GM23338 (cell line): Measurements from ENCODE around the gene WDR91. TPM values are rescaled to one million over a fixed set of nuclear protein-coding genes. Genes with fewer than 3 reads are reported as not detected.

Source experiments
- ATAC-seq: fragments of 200-7000 bp; cut with Tn5 transposase; 3 replicates; pipeline ENCODE4 v1.9.1; 2020
- DNase-seq: peaks from one replicate; pipeline ENCODE4 v3.0.0-alpha.2; 2015; ENCODE audit warnings: low spot score
- H2AFZ ChIP-seq: fragments of 200-600 bp; sonication (generic); 2 replicates; pipeline ENCODE4 v1.8.0; 2016; ENCODE audit warnings: antibody characterized with exemption, mild to moderate bottlenecking, moderate library complexity
- H3F3A ChIP-seq: fragments of 200-600 bp; sonication (generic); replicated peaks from 2 replicates; pipeline ENCODE4 v1.8.0; 2017; ENCODE audit warnings: antibody characterized with exemption, mixed run types, low read depth
- H3K27ac ChIP-seq: fragments of 200-600 bp; sonication (generic); 2 replicates; pipeline ENCODE4 v1.6.1; 2016; ENCODE audit warnings: low read depth
- H3K27me3 ChIP-seq: fragments of 200-600 bp; sonication (generic); 2 replicates; pipeline ENCODE4 v1.8.0; 2016; ENCODE audit warnings: mild to moderate bottlenecking, mixed run types, moderate library complexity; ENCODE audit not compliant: insufficient read depth
- H3K36me3 ChIP-seq: fragments of 200-600 bp; sonication (generic); 2 replicates; pipeline ENCODE4 v1.8.0; 2016; ENCODE audit warnings: mild to moderate bottlenecking; ENCODE audit not compliant: insufficient read depth
- H3K4me1 ChIP-seq: fragments of 200-600 bp; sonication (generic); 2 replicates; pipeline ENCODE4 v1.8.0; 2016; ENCODE audit warnings: mild to moderate bottlenecking, moderate library complexity; ENCODE audit not compliant: insufficient read depth
- H3K4me2 ChIP-seq: fragments of 200-600 bp; sonication (generic); 2 replicates; pipeline ENCODE4 v1.7.1; 2017; ENCODE audit warnings: mixed run types
- H3K4me3 ChIP-seq: fragments of 200-600 bp; sonication (generic); 2 replicates; pipeline ENCODE4 v1.6.1; 2016; ENCODE audit warnings: mixed run types
- H3K79me2 ChIP-seq: fragments of 200-600 bp; sonication (generic); replicated peaks from 2 replicates; pipeline ENCODE4 v1.8.0; 2017; ENCODE audit warnings: mild to moderate bottlenecking; ENCODE audit not compliant: insufficient read depth
- H3K9me2 ChIP-seq: fragments of 200-600 bp; sonication (generic); 2 replicates; pipeline ENCODE4 v1.8.0; 2017; ENCODE audit not compliant: insufficient read depth
- H4K20me1 ChIP-seq: fragments of 200-600 bp; sonication (generic); replicated peaks from 2 replicates; pipeline ENCODE4 v1.8.0; 2017; ENCODE audit warnings: mild to moderate bottlenecking; ENCODE audit not compliant: insufficient read depth
- H3K27ac Mint-ChIP-seq: 2 replicates; pipeline ENCODE4 v1.8.0; 2020; ENCODE audit warnings: inconsistent platforms, mild to moderate bottlenecking, moderate library complexity, mixed read lengths
- H3K27me3 Mint-ChIP-seq: 3 replicates; pipeline ENCODE4 v1.8.0; 2022; ENCODE audit warnings: low read depth, mild to moderate bottlenecking, moderate library complexity, mixed read lengths, inconsistent platforms; ENCODE audit not compliant: insufficient read depth, poor library complexity
- H3K36me3 Mint-ChIP-seq: 3 replicates; pipeline ENCODE4 v1.8.0; 2021; ENCODE audit warnings: low read depth, mild to moderate bottlenecking, inconsistent platforms, moderate library complexity, mixed read lengths
- H3K4me1 Mint-ChIP-seq: 3 replicates; pipeline ENCODE4 v1.8.0; 2020; ENCODE audit warnings: mild to moderate bottlenecking, inconsistent platforms, mixed read lengths
- H3K4me3 Mint-ChIP-seq: 3 replicates; pipeline ENCODE4 v1.8.0; 2021; ENCODE audit warnings: moderate library complexity, mild to moderate bottlenecking, inconsistent platforms, mixed read lengths
- H3K9me3 Mint-ChIP-seq: 3 replicates; pipeline ENCODE4 v1.8.0; 2020; ENCODE audit warnings: moderate library complexity, mild to moderate bottlenecking, inconsistent platforms, mixed read lengths
- REST ChIP-seq: IDR thresholded peaks from one replicate; pipeline ENCODE4 v1.6.1; 2018; ENCODE audit warnings: antibody characterized with exemption; ENCODE audit not compliant: unreplicated experiment
- ZNF114 ChIP-seq: fragments of 250-450 bp; sonication (Bioruptor Pico); IDR thresholded peaks from 2 replicates; pipeline ENCODE4 v1.5.0; 2020; ENCODE audit warnings: mild to moderate bottlenecking, moderate library complexity
- polyA plus RNA-seq: library from polyadenylated mRNA; unstranded; fragments of >200 nt; fragmentation: Nextera tagmentation; extraction: Ambion mirVana; gene quantifications from 2 replicates; pipeline ENCODE4 v1.2.1, GENCODE V29; 2016
- total RNA-seq: library from RNA; depleted of rRNA; stranded (reverse); fragments of >200 nt; shearing (Covaris generic); gene quantifications from 2 replicates; pipeline ENCODE4 v1.2.3, GENCODE V29; 2014
- TF ChIP-seq, protein P1 (sequence below), 2 experiments: fragments of 200-600 bp in 1 of 2; sonication (generic) in 1 of 2; conservative IDR thresholded peaks; 2 replicates each; pipeline versions ENCODE4 v1.5.1 to v1.6.1; 2016 to 2017; ENCODE audit warnings: antibody characterized with exemption in 2 of 2, low read depth in 2 of 2, mild to moderate bottlenecking in 2 of 2, moderate library complexity in 1 of 2

WDR91 gene
- total and polyA plus RNA-seq, 2 experiments from 2014 or later = 5.8 to 32.6 TPM

DNA sequence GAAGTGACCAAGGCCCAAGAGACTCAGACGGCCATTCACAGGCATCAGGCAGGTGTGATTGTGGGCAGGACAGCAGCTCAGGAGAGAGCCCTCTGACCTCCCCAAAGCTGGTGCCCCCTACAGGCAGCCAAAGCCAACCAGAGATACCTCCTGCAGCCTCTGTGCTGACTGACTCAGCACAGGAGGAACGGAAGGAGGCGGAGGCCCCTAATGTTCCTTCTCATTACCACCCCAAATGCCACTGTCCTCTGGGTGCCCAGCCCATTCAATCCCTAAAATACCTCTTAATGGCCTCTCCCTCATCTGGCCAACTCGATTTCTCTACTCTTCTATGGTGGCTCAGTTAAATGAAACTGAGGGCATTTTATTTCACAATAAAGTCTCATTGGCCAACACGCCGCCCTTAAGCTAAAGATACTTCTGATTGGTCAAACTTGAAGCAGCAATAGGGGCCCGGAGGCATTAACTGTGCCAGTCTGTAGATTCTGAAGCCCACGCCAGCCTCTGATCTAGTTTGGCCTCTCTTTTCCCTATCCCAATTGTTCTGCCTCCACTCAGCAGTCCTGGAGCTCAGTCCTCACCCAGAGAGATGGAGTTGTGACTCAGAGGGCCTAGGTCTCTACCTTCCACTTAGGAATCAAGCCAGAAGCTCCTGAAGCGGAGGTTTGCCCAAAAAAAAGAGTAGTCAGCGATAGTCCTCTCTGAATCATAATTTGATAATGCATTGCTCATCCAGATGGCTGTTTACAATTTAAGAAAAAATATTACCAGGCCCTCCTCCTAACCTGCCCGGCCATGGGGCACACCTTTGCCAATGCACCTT lies 42.0 kb downstream of the WDR91 start:
- Mint-ChIP-seq H3K36me3 (peaks cover 56% of the 10 kb centered on the region), H3K27ac (peak overlapping the region; percentile 95), H3K4me3 (peak overlapping the region; percentile 92), H3K27me3 (peaks cover 25% of the 10 kb centered on the region), H3K9me3 (no peaks in the 10 kb centered on the region; the same call in none of the 3 replicates), H3K4me1 (peaks cover 34% of the 10 kb centered on the region)
- Histone ChIP-seq H3F3A (peaks cover 7% of the 10 kb centered on the region), H4K20me1 (peaks cover 4% of the 10 kb centered on the region; the same call in 1 of the 2 replicates), H3K27ac (peak overlapping the region; percentile 97), H3K9me2 (no peaks in the 10 kb centered on the region), H3K4me1 (peaks cover 20% of the 10 kb centered on the region), H3K4me2 (peak overlapping the region; percentile 94), H2AFZ (no peak overlapping the region; the same call in 1 of the 2 replicates), H3K4me3 (peak overlapping the region; percentile 80), H3K36me3 (peaks cover 5% of the 10 kb centered on the region; the same call in 1 of the 2 replicates), H3K27me3 (no peaks in the 10 kb centered on the region), H3K79me2 (peaks cover 16% of the 10 kb centered on the region)
- DNase-seq (peak; percentile 79), ATAC-seq (peak; percentile 55)
- no peak for TF ChIP-seq ZNF114 (CRISPR knock-in tag)
- TF ChIP-seq, protein P1, sequence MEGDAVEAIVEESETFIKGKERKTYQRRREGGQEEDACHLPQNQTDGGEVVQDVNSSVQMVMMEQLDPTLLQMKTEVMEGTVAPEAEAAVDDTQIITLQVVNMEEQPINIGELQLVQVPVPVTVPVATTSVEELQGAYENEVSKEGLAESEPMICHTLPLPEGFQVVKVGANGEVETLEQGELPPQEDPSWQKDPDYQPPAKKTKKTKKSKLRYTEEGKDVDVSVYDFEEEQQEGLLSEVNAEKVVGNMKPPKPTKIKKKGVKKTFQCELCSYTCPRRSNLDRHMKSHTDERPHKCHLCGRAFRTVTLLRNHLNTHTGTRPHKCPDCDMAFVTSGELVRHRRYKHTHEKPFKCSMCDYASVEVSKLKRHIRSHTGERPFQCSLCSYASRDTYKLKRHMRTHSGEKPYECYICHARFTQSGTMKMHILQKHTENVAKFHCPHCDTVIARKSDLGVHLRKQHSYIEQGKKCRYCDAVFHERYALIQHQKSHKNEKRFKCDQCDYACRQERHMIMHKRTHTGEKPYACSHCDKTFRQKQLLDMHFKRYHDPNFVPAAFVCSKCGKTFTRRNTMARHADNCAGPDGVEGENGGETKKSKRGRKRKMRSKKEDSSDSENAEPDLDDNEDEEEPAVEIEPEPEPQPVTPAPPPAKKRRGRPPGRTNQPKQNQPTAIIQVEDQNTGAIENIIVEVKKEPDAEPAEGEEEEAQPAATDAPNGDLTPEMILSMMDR (conservative IDR thresholded peaks at IDR 0.05; ENCODE audit: low read depth in 2 of 2) = peak; percentile 51 to 79

- no peaks in the 10 kb centered on the region for H3K27me3 ChIP-seq
- H3F3A ChIP-seq = peaks cover 7% of the 10 kb centered on the region
- H2AFZ ChIP-seq = no peak overlapping the region
- H3K4me3 ChIP-seq = no peak overlapping the region
- Mint-ChIP-seq H3K4me1 (peaks cover 34% of the 10 kb centered on the region), H3K27me3 (peaks cover 25% of the 10 kb centered on the region), H3K9me3 (peaks cover 6% of the 10 kb centered on the region), H3K27ac (peak overlapping the region; percentile 95; the same call in 1 of the 2 replicates), H3K4me3 (peak overlapping the region; percentile 92), H3K36me3 (peaks cover 63% of the 10 kb centered on the region)
- TF ChIP-seq REST = no peak
- no peak for ATAC-seq
- peak overlapping the region; percentile 94; the same call in 1 of the 2 replicates for H3K4me2 ChIP-seq
- H3K36me3 ChIP-seq = peaks cover 5% of the 10 kb centered on the region; the same call in 1 of the 2 replicates
- H3K79me2 ChIP-seq = peaks cover 16% of the 10 kb centered on the region
- no peak overlapping the region for H3K27ac ChIP-seq
- H3K9me2 ChIP-seq = no peaks in the 10 kb centered on the region
- H4K20me1 ChIP-seq = peaks cover 4% of the 10 kb centered on the region; the same call in 1 of the 2 replicates
- DNase-seq = no peak
- H3K4me1 ChIP-seq = peaks cover 20% of the 10 kb centered on the region
Observed at GRCh38 chr7:135168489-135169140, 42.7 kb downstream of the WDR91 start.
